ENCODE measurements around the gene ABTB2. TPM values are rescaled to one million over a fixed set of nuclear protein-coding genes. Genes with fewer than 3 reads are reported as not detected.

The ABTB2 gene
- total and polyA plus RNA-seq, 9 of the 15 experiments (the other 6 are each of a cell fraction or from before 2014, with no cell fraction given), result 0.03 to 0.18 (median 0.12) TPM; not detected in 2

- TF ChIP-seq SIRT6 (IDR thresholded peaks at IDR 0.05; ENCODE audit: low read depth, low read length), result no peak
- TF ChIP-seq XRCC5 (IDR thresholded peaks at IDR 0.05; ENCODE audit: low read depth, low read length), result no peak
- 0 out of 2 replicates have a peak, but pooled peaks have one; percentile 26 for TF ChIP-seq SMARCC2 (IDR thresholded peaks at IDR 0.05; ENCODE audit: low read depth)
- TF ChIP-seq DPF2 (IDR thresholded peaks at IDR 0.05), result peak; percentile 58
- TF ChIP-seq JUND (IDR thresholded peaks at IDR 0.05; ENCODE audit: borderline replicate concordance, low read depth, low read length), result peak; percentile 85
- peak; percentile 84 for TF ChIP-seq JUND (tag; IDR thresholded peaks at IDR 0.05; ENCODE audit: borderline replicate concordance, low read depth, low read length)
- TF ChIP-seq CTBP1 (IDR thresholded peaks at IDR 0.05; ENCODE audit: borderline replicate concordance), result peak; percentile 89
- no peak for TF ChIP-seq SREBF1 (IDR thresholded peaks at IDR 0.05; ENCODE audit: borderline replicate concordance, low read depth, low read length)
- peak; percentile 86 for TF ChIP-seq CREB1 (IDR thresholded peaks at IDR 0.05)
- peak; percentile 79 for TF ChIP-seq CREB1 (CRISPR knock-in tag; IDR thresholded peaks at IDR 0.05)
- peak; percentile 53 for TF ChIP-seq MEIS2 (IDR thresholded peaks at IDR 0.05; ENCODE audit: partially characterized antibody)
- TF ChIP-seq NCOA1 (IDR thresholded peaks at IDR 0.05; ENCODE audit: low read depth), result 0 out of 2 replicates have a peak, but pooled peaks have one; percentile 44
- peak; percentile 91 for TF ChIP-seq ATF7 (IDR thresholded peaks at IDR 0.05)
- peak; percentile 31 for TF ChIP-seq DACH1 (IDR thresholded peaks at IDR 0.05; ENCODE audit: partially characterized antibody)
- TF ChIP-seq HCFC1 (IDR thresholded peaks at IDR 0.05; ENCODE audit: low read depth, low read length), result no peak
- TF ChIP-seq ZNF318 (IDR thresholded peaks at IDR 0.05; ENCODE audit: borderline replicate concordance in 1 of 2, low read depth in 1 of 2), result peak in 1 of 2 experiments; percentile 85; a peak in 1 of 4 replicates
- peak; percentile 77; the same call in 1 of the 2 replicates for TF ChIP-seq ATF2 (CRISPR knock-in tag; IDR thresholded peaks at IDR 0.05)
- TF ChIP-seq MAX (CRISPR knock-in tag; IDR thresholded peaks at IDR 0.05), result peak; percentile 14; the same call in 1 of the 2 replicates
- no peak for TF ChIP-seq ZNF354B (CRISPR knock-in tag; IDR thresholded peaks at IDR 0.05)
These were observed 195.9 kb downstream of the ABTB2 start (continued) for GRCh38 chr11:34161812-34162492.

Measured in K562 (cell line).